K562 (cell line): ENCODE measurements around the gene ATL3. TPM values are rescaled to one million over a fixed set of nuclear protein-coding genes. Genes with fewer than 3 reads are reported as not detected.

Source experiments
- AFF4 ChIP-seq: sonication (generic); formaldehyde crosslinking; IDR thresholded peaks from 2 replicates; pipeline ENCODE4 v1.8.0; 2023; ENCODE audit warnings: mild to moderate bottlenecking, missing genetic modification reagents
- ARID4B ChIP-seq: sonication (generic); formaldehyde crosslinking; IDR thresholded peaks from 2 replicates; pipeline ENCODE4 v1.8.0; 2022; ENCODE audit warnings: mild to moderate bottlenecking, missing genetic modification reagents
- CEBPB ChIP-seq: fragments of 450-650 bp; IDR thresholded peaks from 2 replicates; pipeline ENCODE4 v1.6.1; 2016; ENCODE audit warnings: missing genetic modification characterization, missing compliant biosample characterization
- E2F1 ChIP-seq: sonication (generic); formaldehyde crosslinking; IDR thresholded peaks from 2 replicates; pipeline ENCODE4 v1.8.1; 2023; ENCODE audit warnings: mild to moderate bottlenecking, missing genetic modification reagents, moderate library complexity
- E2F4 ChIP-seq: sonication (generic); formaldehyde crosslinking; IDR thresholded peaks from 2 replicates; pipeline ENCODE4 v1.8.0; 2022; ENCODE audit warnings: mild to moderate bottlenecking, low read depth, missing genetic modification reagents
- FIP1L1 ChIP-seq: fragments of 200-400 bp; formaldehyde crosslinking; IDR thresholded peaks from 2 replicates; pipeline ENCODE4 v1.6.1; 2018; ENCODE audit warnings: mild to moderate bottlenecking, low read depth, low read length; ENCODE audit not compliant: poor library complexity, severe bottlenecking
- NR2C2 ChIP-seq, 2 experiments: fragments of 200-800 bp in 1 of 2; sonication (Bioruptor generic) in 1 of 2; sonication (generic) in 1 of 2; formaldehyde crosslinking in 1 of 2; IDR thresholded peaks; 2 replicates each; pipeline versions ENCODE4 v1.6.1 to v1.8.0; 2016 to 2022; ENCODE audit warnings: mild to moderate bottlenecking in 1 of 2, missing compliant biosample characterization in 1 of 2, missing genetic modification characterization in 1 of 2, missing genetic modification reagents in 1 of 2
- NR2F6 ChIP-seq: fragments of 450-650 bp; formaldehyde crosslinking; IDR thresholded peaks from 2 replicates; pipeline ENCODE4 v1.4.0; 2020; ENCODE audit warnings: mild to moderate bottlenecking
- POLR2A ChIP-seq: fragments of 450-650 bp; conservative IDR thresholded peaks from 2 replicates; pipeline ENCODE4 v1.6.1; 2016
- PRMT5 ChIP-seq: sonication (generic); formaldehyde crosslinking; IDR thresholded peaks from 2 replicates; pipeline ENCODE4 v1.5.0; 2020; ENCODE audit warnings: missing genetic modification reagents
- TRIM24 ChIP-seq, 2 experiments: fragments of 450-650 bp; IDR thresholded peaks; 2 replicates each; pipeline ENCODE4 v1.6.1; 2016
- ZBTB49 ChIP-seq: sonication (generic); formaldehyde crosslinking; IDR thresholded peaks from 2 replicates; pipeline ENCODE4 v1.8.0; 2022; ENCODE audit warnings: missing genetic modification reagents, mild to moderate bottlenecking, borderline replicate concordance
- ZNF212 ChIP-seq: fragments of 450-650 bp; formaldehyde crosslinking; IDR thresholded peaks from 2 replicates; pipeline ENCODE4 v1.4.0; 2020; ENCODE audit warnings: mild to moderate bottlenecking
- polyA plus RNA-seq, 8 experiments: library from polyadenylated mRNA; depleted of rRNA in 4 of 8; stranded (reverse) in 5 of 8; unstranded in 3 of 8; fragments of >200 nt; fragmentation: Nextera tagmentation in 2 of 8; fragmentation: Illumina TruSeq in 1 of 8; extraction: Ambion mirVana in 2 of 8; extraction: Trizol in 1 of 8; gene quantifications; 2 replicates each; pipeline versions ENCODE4 v1.2.1 to v1.2.3, GENCODE V29; 2011 to 2014; ENCODE audit warnings: inconsistent platforms in 1 of 8, missing spikeins in 1 of 8
- total RNA-seq, 7 experiments: library from RNA; depleted of rRNA in 6 of 7; stranded (reverse); fragments of >200 nt in 6 of 7; fragmentation: Illumina TruSeq in 2 of 7; extraction: Trizol in 2 of 7; gene quantifications; 2 replicates each; pipeline versions ENCODE4 v1.2.1 to v1.2.3, GENCODE V29; 2011 to 2021; ENCODE audit warnings: low replicate concordance in 1 of 7

The ATL3 gene
- total and polyA plus RNA-seq, 9 of the 15 experiments (the other 6 are each of a cell fraction or from before 2014, with no cell fraction given), result 18.2 to 39.8 (median 23.9) TPM

GRCh38 chr11:63681321-63682065 lies 10.3 kb upstream of the ATL3 start, which contains the start of gene RTN3 (continued):
- TF ChIP-seq E2F4 (CRISPR knock-in tag) (peak; percentile 62; the same call in 1 of the 2 replicates), ARID4B (CRISPR knock-in tag) (peak; percentile 83; the same call in 1 of the 2 replicates), POLR2A (peak; percentile 98), NR2C2 (CRISPR knock-in tag; IDR thresholded peaks at IDR 0.05) (peak; percentile 61; the same call in 1 of the 2 replicates), NR2C2 (tag; IDR thresholded peaks at IDR 0.05) (no peak), AFF4 (peak; percentile 97; the same call in 1 of the 2 replicates), ZBTB49 (CRISPR knock-in tag) (no peak), CEBPB (peak; percentile 87), FIP1L1 (peak; percentile 67), PRMT5 (CRISPR knock-in tag) (peak; percentile 51; the same call in 1 of the 2 replicates), NR2F6 (CRISPR knock-in tag) (no peak), ZNF212 (CRISPR knock-in tag) (no peak), TRIM24 (IDR thresholded peaks at IDR 0.05) (0 out of 4 replicates have a peak, but pooled peaks of 1 of the 2 experiments have one; percentile 26), E2F1 (CRISPR knock-in tag) (peak; percentile 88; the same call in 1 of the 2 replicates)
